Testis (tissue), 2 donors: Measurements from ENCODE around the gene ZNF488.

Source experiments
- POLR2A ChIP-seq: fragments of 450-650 bp; IDR thresholded peaks from one replicate; pipeline ENCODE4 v1.6.1; 2017; ENCODE audit warnings: antibody characterized with exemption, mild to moderate bottlenecking, moderate library complexity
- TF ChIP-seq, protein P1 (sequence below), 3 experiments: fragments of 450-650 bp in 2 of 3; fragments of 200-600 bp in 1 of 3; sonication (generic) in 1 of 3; IDR thresholded peaks; one replicate each; pipeline ENCODE4 v1.5.1; 2016 to 2019; ENCODE audit warnings: antibody characterized with exemption in 3 of 3, mild to moderate bottlenecking in 2 of 3, moderate library complexity in 1 of 3

DNA sequence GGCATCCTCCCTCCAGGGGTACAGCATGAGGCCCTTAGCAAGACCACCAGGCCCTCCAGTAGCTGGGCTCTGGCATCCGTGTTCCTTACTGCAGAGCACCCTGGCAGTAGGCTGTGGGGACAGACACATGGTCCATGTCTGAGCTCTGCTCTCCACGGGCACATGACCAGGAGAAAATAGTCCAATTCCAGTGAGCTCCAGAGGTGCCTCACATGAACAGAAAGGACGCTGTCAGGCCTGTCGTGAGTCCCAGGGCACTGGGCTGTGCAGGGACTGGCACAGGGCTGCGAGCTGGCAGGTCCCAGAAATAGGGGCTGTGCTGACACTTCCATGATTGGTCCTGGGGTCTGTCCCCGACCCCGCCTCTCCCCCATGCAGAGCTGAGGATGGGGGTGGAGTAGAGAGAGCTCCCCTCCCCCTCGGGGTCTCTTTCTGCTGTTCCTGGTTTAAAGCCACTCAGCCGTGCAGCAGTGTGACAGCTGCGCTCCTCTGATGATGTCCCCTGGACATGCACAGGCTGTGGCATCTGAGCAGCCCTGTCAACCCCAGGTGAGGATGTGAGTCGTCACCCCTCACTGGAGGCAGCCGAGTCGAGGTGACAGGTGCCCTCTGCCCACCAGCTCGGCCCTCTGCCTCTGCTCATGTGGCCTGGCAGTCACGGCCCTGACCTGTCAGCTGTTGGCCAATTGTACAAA is 25.2 kb upstream of the ZNF488 start:
- TF ChIP-seq, protein P1, sequence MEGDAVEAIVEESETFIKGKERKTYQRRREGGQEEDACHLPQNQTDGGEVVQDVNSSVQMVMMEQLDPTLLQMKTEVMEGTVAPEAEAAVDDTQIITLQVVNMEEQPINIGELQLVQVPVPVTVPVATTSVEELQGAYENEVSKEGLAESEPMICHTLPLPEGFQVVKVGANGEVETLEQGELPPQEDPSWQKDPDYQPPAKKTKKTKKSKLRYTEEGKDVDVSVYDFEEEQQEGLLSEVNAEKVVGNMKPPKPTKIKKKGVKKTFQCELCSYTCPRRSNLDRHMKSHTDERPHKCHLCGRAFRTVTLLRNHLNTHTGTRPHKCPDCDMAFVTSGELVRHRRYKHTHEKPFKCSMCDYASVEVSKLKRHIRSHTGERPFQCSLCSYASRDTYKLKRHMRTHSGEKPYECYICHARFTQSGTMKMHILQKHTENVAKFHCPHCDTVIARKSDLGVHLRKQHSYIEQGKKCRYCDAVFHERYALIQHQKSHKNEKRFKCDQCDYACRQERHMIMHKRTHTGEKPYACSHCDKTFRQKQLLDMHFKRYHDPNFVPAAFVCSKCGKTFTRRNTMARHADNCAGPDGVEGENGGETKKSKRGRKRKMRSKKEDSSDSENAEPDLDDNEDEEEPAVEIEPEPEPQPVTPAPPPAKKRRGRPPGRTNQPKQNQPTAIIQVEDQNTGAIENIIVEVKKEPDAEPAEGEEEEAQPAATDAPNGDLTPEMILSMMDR (IDR thresholded peaks at IDR 0.05), result no peak
- no peak for TF ChIP-seq POLR2A
